Omental fat pad (tissue), 4 donors: Measurements from ENCODE around the gene MRPL43. TPM values are rescaled to one million over a fixed set of nuclear protein-coding genes. Genes with fewer than 3 reads are reported as not detected.

Experiments used
- ATAC-seq: fragments of 150-250 bp; one replicate; pipeline ENCODE4 v1.9.1; 2016; ENCODE audit warnings: mild to moderate bottlenecking, moderate library complexity; ENCODE audit not compliant: low FRiP score
- DNase-seq: peaks from one replicate; pipeline ENCODE4 v3.0.0-alpha.2; 2019; ENCODE audit warnings: low spot score
- small RNA-seq: library from RNA; depleted of rRNA; stranded (forward); fragments of <200 nt; gene quantifications from one replicate; pipeline ENCODE3, GENCODE V24; 2016
- total RNA-seq, 4 donors: library from RNA; depleted of rRNA; stranded (reverse); fragments of >200 nt; gene quantifications; one replicate each; pipeline ENCODE4 v1.1.0, GENCODE V29; 2016
- TF ChIP-seq, protein P1 (sequence below), 3 donors: fragments of 450-650 bp; IDR thresholded peaks; one replicate each; pipeline ENCODE4 v1.5.1; 2016 to 2017; ENCODE audit warnings: antibody characterized with exemption in 3 of 3, mild to moderate bottlenecking in 3 of 3, moderate library complexity in 2 of 3

MRPL43 gene
- total RNA-seq, 4 donors from 2014 or later = 59.7 to 97.0 (median 79.3) TPM

DNA sequence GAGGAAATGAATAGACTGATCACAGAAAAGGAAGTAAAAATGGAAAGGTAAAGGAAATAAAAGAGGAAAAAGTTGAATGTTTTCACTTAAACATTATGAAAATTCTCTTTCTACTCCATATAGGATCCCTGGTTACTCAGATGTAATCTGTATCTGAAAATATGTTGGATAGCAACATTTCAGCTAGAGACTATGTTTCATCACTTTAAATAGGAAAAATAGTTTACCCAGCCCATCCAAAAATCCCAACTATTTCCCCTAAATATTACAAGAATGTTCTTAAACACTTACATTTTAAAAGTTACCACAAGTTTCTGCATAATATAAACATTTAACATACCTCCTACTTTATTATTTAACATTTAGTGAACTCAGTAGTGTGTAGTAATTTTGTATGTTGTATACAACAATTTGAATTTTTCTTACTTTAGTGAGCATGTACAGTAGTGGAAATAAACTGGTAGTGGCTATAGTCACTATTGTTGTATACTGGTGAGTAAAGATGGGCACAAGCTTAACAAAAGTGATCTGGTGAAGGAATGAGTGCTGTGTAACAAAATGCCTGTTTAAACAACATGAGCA lies 47.4 kb downstream of the MRPL43 start:
- DNase-seq (no peak), ATAC-seq (no peak)
- TF ChIP-seq, protein P1, sequence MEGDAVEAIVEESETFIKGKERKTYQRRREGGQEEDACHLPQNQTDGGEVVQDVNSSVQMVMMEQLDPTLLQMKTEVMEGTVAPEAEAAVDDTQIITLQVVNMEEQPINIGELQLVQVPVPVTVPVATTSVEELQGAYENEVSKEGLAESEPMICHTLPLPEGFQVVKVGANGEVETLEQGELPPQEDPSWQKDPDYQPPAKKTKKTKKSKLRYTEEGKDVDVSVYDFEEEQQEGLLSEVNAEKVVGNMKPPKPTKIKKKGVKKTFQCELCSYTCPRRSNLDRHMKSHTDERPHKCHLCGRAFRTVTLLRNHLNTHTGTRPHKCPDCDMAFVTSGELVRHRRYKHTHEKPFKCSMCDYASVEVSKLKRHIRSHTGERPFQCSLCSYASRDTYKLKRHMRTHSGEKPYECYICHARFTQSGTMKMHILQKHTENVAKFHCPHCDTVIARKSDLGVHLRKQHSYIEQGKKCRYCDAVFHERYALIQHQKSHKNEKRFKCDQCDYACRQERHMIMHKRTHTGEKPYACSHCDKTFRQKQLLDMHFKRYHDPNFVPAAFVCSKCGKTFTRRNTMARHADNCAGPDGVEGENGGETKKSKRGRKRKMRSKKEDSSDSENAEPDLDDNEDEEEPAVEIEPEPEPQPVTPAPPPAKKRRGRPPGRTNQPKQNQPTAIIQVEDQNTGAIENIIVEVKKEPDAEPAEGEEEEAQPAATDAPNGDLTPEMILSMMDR (IDR thresholded peaks at IDR 0.05) = no peak

Small RNA genes lying within 50 kb of the gene (small RNA-seq; reads per million reads assigned to genes)
- not detected for gene MIR608

Other genes with a start within 250 kb of the MRPL43 start
- not detected for gene PAX2, start 241.9 kb downstream of the MRPL43 start, total RNA-seq
- gene SLF2, start 74.5 kb downstream of the MRPL43 start, total RNA-seq = 10 to 100 TPM; 14.9 to 37.8 (median 21.9) TPM
- gene SEMA4G, start 18.0 kb downstream of the MRPL43 start, total RNA-seq = 1 to 10 TPM in 2 of 4 donors, under 1 TPM in 2; 0.47 to 1.4 (median 1.1) TPM
- gene TWNK, start within 50 bp of the MRPL43 start, total RNA-seq = 10 to 100 TPM in 1 of 4 donors, 1 to 10 TPM in 3; 4.6 to 20.8 (median 6.9) TPM
- gene LZTS2, start 12.3 kb upstream of the MRPL43 start, total RNA-seq = 10 to 100 TPM; 59.4 to 98.0 (median 72.6) TPM
- gene PDZD7, start 43.6 kb upstream of the MRPL43 start, total RNA-seq = 1 to 10 TPM in 1 of 4 donors, under 1 TPM in 3; 0.12 to 3.3 (median 0.30) TPM
- 10 to 100 TPM; 54.8 to 97.3 (median 71.2) TPM for gene SFXN3, start 43.7 kb upstream of the MRPL43 start, total RNA-seq
- gene KAZALD1, start 74.5 kb upstream of the MRPL43 start, total RNA-seq = 10 to 100 TPM in 1 of 4 donors, 1 to 10 TPM in 2, under 1 TPM in 1; 0.72 to 15.0 (median 1.6) TPM
- not detected for gene TLX1, start 143.8 kb upstream of the MRPL43 start, total RNA-seq
- gene LBX1, start 242.0 kb upstream of the MRPL43 start, total RNA-seq = not detected